B cell (primary cell): ENCODE data around the gene SLC4A4. TPM values are rescaled to one million over a fixed set of nuclear protein-coding genes. Genes with fewer than 3 reads are reported as not detected.

ENCODE experiments used
- ATAC-seq: fragments of 200-7000 bp; cut with Tn5 transposase; one replicate; pipeline ENCODE4 v1.10.0; 2021; ENCODE audit warnings: low read depth, mild to moderate bottlenecking, moderate number of reproducible peaks, moderate library complexity
- CTCF ChIA-PET: fragments of 350-600 bp; sonication (Branson Sonifier 250); formaldehyde crosslinking; loops from one replicate; lab custom pipeline; 2021; ENCODE audit warnings: antibody characterized with exemption, inconsistent platforms; lab: Charles Lee
- POLR2A ChIA-PET: fragments of 350-600 bp; sonication (Branson Sonifier 250); formaldehyde crosslinking; loops from one replicate; lab custom pipeline; 2021; ENCODE audit warnings: antibody characterized with exemption; lab: Charles Lee
- DNase-seq: peaks from one replicate; pipeline ENCODE4 v3.0.0; 2013
- H2AFZ ChIP-seq: 2 replicates; pipeline ENCODE4 v1.6.1; 2012; ENCODE audit warnings: mild to moderate bottlenecking, low read depth, low read length; ENCODE audit not compliant: insufficient read depth, poor library complexity, severe bottlenecking
- H3K27ac ChIP-seq, 2 donors: 1 replicate in 1 of 2; 2 replicates in 1 of 2; pipeline ENCODE4 v1.5.1; 2012 to 2013; ENCODE audit warnings: low read length in 2 of 2, mild to moderate bottlenecking in 2 of 2, moderate library complexity in 1 of 2
- H3K27me3 ChIP-seq, 4 experiments: fragments of 200-600 bp in 1 of 4; sonication (generic) in 1 of 4; replicated peaks in 1 of 4; 1 replicate in 2 of 4; 2 replicates in 2 of 4; pipeline versions ENCODE4 v1.6.1 to v1.7.0; 2013 to 2016; ENCODE audit warnings: low read length in 3 of 4, mild to moderate bottlenecking in 2 of 4, mixed read lengths in 1 of 4, moderate library complexity in 1 of 4; ENCODE audit not compliant: insufficient read depth in 4 of 4, control insufficient read depth in 3 of 4; ENCODE audit errors: control extremely low read depth in 1 of 4
- H3K36me3 ChIP-seq, 2 experiments: replicated peaks in 1 of 2; 1 replicate in 1 of 2; 2 replicates in 1 of 2; pipeline versions ENCODE4 v1.6.1 to v1.7.1; 2013; ENCODE audit warnings: low read length in 1 of 2; ENCODE audit not compliant: insufficient read depth in 2 of 2, control insufficient read depth in 1 of 2; ENCODE audit errors: control extremely low read depth in 1 of 2, extremely low read depth in 1 of 2
- H3K4me1 ChIP-seq, 2 donors: fragments of 200-600 bp in 1 of 2; sonication (generic) in 1 of 2; 1 replicate in 1 of 2; 2 replicates in 1 of 2; pipeline versions ENCODE4 v1.5.1 to v1.6.1; 2013 to 2017; ENCODE audit warnings: low read length in 2 of 2; ENCODE audit not compliant: control insufficient read depth in 2 of 2, insufficient read depth in 2 of 2
- H3K4me2 ChIP-seq: replicated peaks from 2 replicates; pipeline ENCODE3; 2012; ENCODE audit warnings: mild to moderate bottlenecking, low read depth, low read length; ENCODE audit not compliant: poor library complexity, severe bottlenecking
- H3K4me3 ChIP-seq, 5 experiments: fragments of 200-600 bp in 1 of 5; sonication (generic) in 1 of 5; 1 replicate in 3 of 5; 2 replicates in 2 of 5; pipeline versions ENCODE4 v1.5.1 to v1.7.0; 2011 to 2016; ENCODE audit warnings: low read length in 4 of 5, mild to moderate bottlenecking in 4 of 5, low read depth in 2 of 5, control low read depth in 1 of 5, moderate library complexity in 1 of 5; ENCODE audit not compliant: insufficient read depth in 1 of 5; ENCODE audit errors: control extremely low read depth in 1 of 5, extremely low read depth in 1 of 5
- H3K79me2 ChIP-seq: fragments of 200-600 bp; sonication (generic); one replicate; pipeline ENCODE4 v1.6.0; 2016; ENCODE audit warnings: low read length; ENCODE audit not compliant: control insufficient read depth, insufficient read depth
- H3K9ac ChIP-seq: fragments of 200-600 bp; sonication (generic); 2 replicates; pipeline ENCODE4 v1.6.1; 2017; ENCODE audit warnings: mild to moderate bottlenecking, low read length, moderate library complexity
- H3K9me3 ChIP-seq, 3 donors: one replicate each; pipeline versions ENCODE4 v1.6.1 to v1.7.1; 2013; ENCODE audit warnings: low read length in 2 of 3; ENCODE audit not compliant: control insufficient read depth in 2 of 3, insufficient read depth in 1 of 3; ENCODE audit errors: control extremely low read depth in 1 of 3
- H4K20me1 ChIP-seq: 2 replicates; pipeline ENCODE4 v1.6.0; 2012; ENCODE audit warnings: mild to moderate bottlenecking, low read length; ENCODE audit not compliant: insufficient read depth, control insufficient read depth, poor library complexity, severe bottlenecking
- H3K27ac Mint-ChIP-seq: one replicate; pipeline ENCODE4 v1.8.0; 2021; ENCODE audit warnings: mixed read lengths
- H3K27me3 Mint-ChIP-seq: one replicate; pipeline ENCODE4 v1.8.0; 2021; ENCODE audit warnings: mixed read lengths
- H3K4me1 Mint-ChIP-seq: one replicate; pipeline ENCODE4 v1.8.0; 2021; ENCODE audit warnings: mixed read lengths
- H3K4me3 Mint-ChIP-seq: one replicate; pipeline ENCODE4 v1.8.0; 2021; ENCODE audit warnings: mixed read lengths
- H3K9me3 Mint-ChIP-seq: one replicate; pipeline ENCODE4 v1.8.0; 2022; ENCODE audit warnings: mixed read lengths; ENCODE audit not compliant: insufficient read depth
- EZH2 ChIP-seq: IDR thresholded peaks from 2 replicates; pipeline ENCODE4 v1.6.1; 2012; ENCODE audit warnings: borderline replicate concordance, low read depth, mild to moderate bottlenecking, moderate library complexity, low read length; ENCODE audit not compliant: insufficient read depth, poor library complexity, severe bottlenecking
- WGBS: methylation state at CpG from one replicate; pipeline ENCODE4 v1.1.5; 2013; ENCODE audit warnings: missing lambda C conversion rate; ENCODE audit not compliant: insufficient coverage; 5-methylcytosine and 5-hydroxymethylcytosine counted together
- intact Hi-C: fragments of 100-400 bp; cut with micrococcal nuclease; formaldehyde crosslinking; loops from one replicate; pipeline ENCODE4 v1.10.0; 2022
- polyA plus RNA-seq: library from polyadenylated mRNA; depleted of rRNA; stranded (reverse); fragments of >200 nt; gene quantifications from 2 replicates; pipeline ENCODE4 v1.2.3, GENCODE V29; 2012
- total RNA-seq, 2 donors: library from RNA; stranded (reverse); fragments of 120-200 nt in 1 of 2; gene quantifications; 1 replicate in 1 of 2; 2 replicates in 1 of 2; pipeline versions ENCODE4 v1.2.3 to v1.2.4, GENCODE V29; 2013 to 2022
- TF ChIP-seq, protein P1 (sequence below): fragments of 200-600 bp; IDR thresholded peaks from one replicate; pipeline ENCODE4 v1.8.0; 2022; ENCODE audit warnings: antibody characterized with exemption, mild to moderate bottlenecking

The SLC4A4 gene
- total and polyA plus RNA-seq, 2 donors (not counting 1 experiment from before 2014, with no cell fraction given) = not detected

- H3K9me3 ChIP-seq = no peaks in the 10 kb centered on the region
- POLR2A ChIA-PET = no interaction called here
- no peak overlapping the region for H3K27ac ChIP-seq
- no peak overlapping the region for H2AFZ ChIP-seq
- no peaks in the 10 kb centered on the region for H3K79me2 ChIP-seq
- Mint-ChIP-seq H3K4me1 (no peaks in the 10 kb centered on the region), H3K27ac (no peak overlapping the region), H3K4me3 (no peak overlapping the region), H3K27me3 (no peaks in the 10 kb centered on the region), H3K9me3 (peaks cover 7% of the 10 kb centered on the region)
- H3K4me2 ChIP-seq = no peak overlapping the region
- ATAC-seq = no peak
- no peak for DNase-seq
- CTCF ChIA-PET = no interaction called here
- H3K27me3 ChIP-seq = no peaks in the 10 kb centered on the region
- intact Hi-C loops = no loop called here
- H3K9ac ChIP-seq = no peak overlapping the region
- no peak overlapping the region for H3K4me3 ChIP-seq
- TF ChIP-seq, protein P1, sequence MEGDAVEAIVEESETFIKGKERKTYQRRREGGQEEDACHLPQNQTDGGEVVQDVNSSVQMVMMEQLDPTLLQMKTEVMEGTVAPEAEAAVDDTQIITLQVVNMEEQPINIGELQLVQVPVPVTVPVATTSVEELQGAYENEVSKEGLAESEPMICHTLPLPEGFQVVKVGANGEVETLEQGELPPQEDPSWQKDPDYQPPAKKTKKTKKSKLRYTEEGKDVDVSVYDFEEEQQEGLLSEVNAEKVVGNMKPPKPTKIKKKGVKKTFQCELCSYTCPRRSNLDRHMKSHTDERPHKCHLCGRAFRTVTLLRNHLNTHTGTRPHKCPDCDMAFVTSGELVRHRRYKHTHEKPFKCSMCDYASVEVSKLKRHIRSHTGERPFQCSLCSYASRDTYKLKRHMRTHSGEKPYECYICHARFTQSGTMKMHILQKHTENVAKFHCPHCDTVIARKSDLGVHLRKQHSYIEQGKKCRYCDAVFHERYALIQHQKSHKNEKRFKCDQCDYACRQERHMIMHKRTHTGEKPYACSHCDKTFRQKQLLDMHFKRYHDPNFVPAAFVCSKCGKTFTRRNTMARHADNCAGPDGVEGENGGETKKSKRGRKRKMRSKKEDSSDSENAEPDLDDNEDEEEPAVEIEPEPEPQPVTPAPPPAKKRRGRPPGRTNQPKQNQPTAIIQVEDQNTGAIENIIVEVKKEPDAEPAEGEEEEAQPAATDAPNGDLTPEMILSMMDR = no peak
- no peak for TF ChIP-seq EZH2
- WGBS = 80% methylated on average over 1 of the region's 1 CpG
- H3K4me1 ChIP-seq = no peaks in the 10 kb centered on the region
- no peaks in the 10 kb centered on the region for H4K20me1 ChIP-seq
- H3K36me3 ChIP-seq = no peaks in the 10 kb centered on the region
Measured at GRCh38 chr4:71584585-71584984, 245.8 kb downstream of the SLC4A4 start.

GRCh38 chr4:71586087-71586763 lies 247.4 kb downstream of the SLC4A4 start:
- Mint-ChIP-seq H3K9me3 (peaks cover 4% of the 10 kb centered on the region), H3K4me3 (no peak overlapping the region), H3K27ac (no peak overlapping the region), H3K4me1 (no peaks in the 10 kb centered on the region), H3K27me3 (no peaks in the 10 kb centered on the region)
- H3K36me3 ChIP-seq = no peaks in the 10 kb centered on the region
- H3K27me3 ChIP-seq = no peaks in the 10 kb centered on the region
- H3K9me3 ChIP-seq = no peaks in the 10 kb centered on the region
- ATAC-seq (no peak), DNase-seq (no peak)
- no peak overlapping the region for H3K4me3 ChIP-seq
- WGBS = no CpG with 5 or more reads among the region's 4 CpGs
- no peak overlapping the region for H3K4me2 ChIP-seq
- POLR2A ChIA-PET = no interaction called here
- no peak overlapping the region for H3K9ac ChIP-seq
- CTCF ChIA-PET = no interaction called here
- H3K4me1 ChIP-seq = no peaks in the 10 kb centered on the region
- intact Hi-C loops = no loop called here
- H3K27ac ChIP-seq = no peak overlapping the region
- TF ChIP-seq, protein P1 = no peak
- TF ChIP-seq EZH2 = no peak
- no peak overlapping the region for H2AFZ ChIP-seq
- no peaks in the 10 kb centered on the region for H4K20me1 ChIP-seq
- H3K79me2 ChIP-seq = no peaks in the 10 kb centered on the region
